Activated CD4-positive, alpha-beta memory T cell treated with anti-CD3 and anti-CD28 coated beads, Interleukin-2, amount 10 ng/mL, durations not matched to agents 7 days and 5 days (primary cell): Measurements from ENCODE around the gene ZSCAN12. TPM values are rescaled to one million over a fixed set of nuclear protein-coding genes. Genes with fewer than 3 reads are reported as not detected.

ENCODE experiments used
- CTCF ChIA-PET: fragments of 350-600 bp; sonication (Branson Sonifier 250); formaldehyde crosslinking; loops from one replicate; lab custom pipeline; 2021; ENCODE audit warnings: antibody characterized with exemption, inconsistent platforms; lab: Charles Lee
- POLR2A ChIA-PET: fragments of 350-600 bp; sonication (Branson Sonifier 250); formaldehyde crosslinking; loops from one replicate; lab custom pipeline; 2021; ENCODE audit warnings: antibody characterized with exemption; lab: Charles Lee
- DNase-seq: peaks from one replicate; pipeline ENCODE4 v3.0.0-alpha.2; 2020
- H3K27ac Mint-ChIP-seq: one replicate; pipeline ENCODE4 v1.8.0; 2021; ENCODE audit warnings: mild to moderate bottlenecking, mixed read lengths
- H3K27me3 Mint-ChIP-seq: one replicate; pipeline ENCODE4 v1.8.0; 2021; ENCODE audit warnings: mixed read lengths
- H3K36me3 Mint-ChIP-seq: one replicate; pipeline ENCODE4 v1.8.0; 2021; ENCODE audit warnings: low read depth, mixed read lengths
- H3K4me1 Mint-ChIP-seq: one replicate; pipeline ENCODE4 v1.8.0; 2021; ENCODE audit warnings: mixed read lengths
- H3K4me3 Mint-ChIP-seq: one replicate; pipeline ENCODE4 v1.8.0; 2021; ENCODE audit warnings: mild to moderate bottlenecking, mixed read lengths
- H3K9me3 Mint-ChIP-seq: one replicate; pipeline ENCODE4 v1.8.0; 2021; ENCODE audit warnings: mixed read lengths
- total RNA-seq, 2 experiments: library from RNA; stranded (reverse); gene quantifications; one replicate each; pipeline ENCODE4 v1.2.3, GENCODE V29; 2021

The ZSCAN12 gene
- total RNA-seq, 2 experiments from 2014 or later, result 4.6 to 4.9 TPM

GRCh38 chr6:28333047-28333446 lies 66.5 kb downstream of the ZSCAN12 start:
- no peak overlapping the region for H3K27ac Mint-ChIP-seq
- no peak for DNase-seq
- POLR2A ChIA-PET, result no interaction called here
- no peaks in the 10 kb centered on the region for H3K36me3 Mint-ChIP-seq
- no peak overlapping the region for H3K4me3 Mint-ChIP-seq
- peaks cover 9% of the 10 kb centered on the region for H3K9me3 Mint-ChIP-seq
- peaks cover 1% of the 10 kb centered on the region for H3K27me3 Mint-ChIP-seq
- CTCF ChIA-PET, result no interaction called here
- H3K4me1 Mint-ChIP-seq, result no peaks in the 10 kb centered on the region

DNA sequence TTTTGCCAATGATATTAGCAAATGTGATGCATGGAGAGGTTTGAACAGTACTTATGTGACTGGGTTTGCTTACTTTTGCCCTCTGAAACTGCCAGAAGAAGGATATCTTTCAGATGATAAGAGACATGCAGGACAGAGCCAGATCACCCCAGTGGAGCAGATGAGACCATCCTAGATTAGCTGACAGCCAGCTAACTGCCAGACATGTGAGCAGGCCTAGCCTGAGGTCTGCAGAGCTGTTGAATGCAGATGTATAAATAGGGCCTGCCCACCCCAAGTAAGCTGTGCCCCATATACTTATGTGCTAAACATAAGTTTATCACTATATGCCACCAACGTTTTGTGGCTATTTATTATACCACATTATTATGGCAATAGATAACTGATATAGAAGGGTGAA lies 69.5 kb downstream of the ZSCAN12 start:
- POLR2A ChIA-PET, result no interaction called here
- peaks cover 1% of the 10 kb centered on the region for H3K27me3 Mint-ChIP-seq
- no peak overlapping the region for H3K4me3 Mint-ChIP-seq
- peaks cover 14% of the 10 kb centered on the region for H3K36me3 Mint-ChIP-seq
- H3K9me3 Mint-ChIP-seq, result peaks cover 32% of the 10 kb centered on the region
- no peaks in the 10 kb centered on the region for H3K4me1 Mint-ChIP-seq
- CTCF ChIA-PET, result no interaction called here
- no peak for DNase-seq
- H3K27ac Mint-ChIP-seq, result no peak overlapping the region

Other genes with a start within 250 kb of the ZSCAN12 start
- gene ZSCAN9, start 174.5 kb downstream of the ZSCAN12 start, total RNA-seq, result 1 to 10 TPM; 4.9 to 5.6 TPM
- gene ZKSCAN4, start 147.5 kb downstream of the ZSCAN12 start, total RNA-seq, result 1 to 10 TPM; 6.3 to 6.6 TPM
- not detected for gene NKAPL, start 140.4 kb downstream of the ZSCAN12 start, total RNA-seq
- gene ZSCAN26, start 132.6 kb downstream of the ZSCAN12 start, total RNA-seq, result 10 to 100 TPM in 1 of 2 experiments, 1 to 10 TPM in 1; 9.9 to 10.2 TPM
- 1 to 10 TPM; 1.8 to 2.0 TPM for gene PGBD1, start 118.2 kb downstream of the ZSCAN12 start, total RNA-seq
- gene ZSCAN31, start 63.6 kb downstream of the ZSCAN12 start, total RNA-seq, result 1 to 10 TPM in 1 of 2 experiments, under 1 TPM in 1; 0.88 to 1.0 TPM
- 1 to 10 TPM; 5.5 to 6.5 TPM for gene ZKSCAN3, start 49.8 kb downstream of the ZSCAN12 start, total RNA-seq
- gene ZSCAN23, start 43.7 kb upstream of the ZSCAN12 start, total RNA-seq, result under 1 TPM; 0.38 to 0.45 TPM
- gene GPX6, start 116.0 kb upstream of the ZSCAN12 start, total RNA-seq, result not detected
- gene GPX5, start 126.1 kb upstream of the ZSCAN12 start, total RNA-seq, result not detected